Uterine smooth muscle cell (primary cell): ENCODE results near the gene NDUFB10. TPM values are rescaled to one million over a fixed set of nuclear protein-coding genes. Genes with fewer than 3 reads are reported as not detected.

Experiments
- total RNA-seq: library from RNA; depleted of rRNA; stranded (reverse); fragments of >200 nt; gene quantifications from 2 replicates; pipeline ENCODE4 v1.2.3, GENCODE V29; 2014

Gene NDUFB10
- 110 and 149 TPM in 2 replicates for total RNA-seq

GRCh38 chr16:1959269-1960039 is at the start of gene NDUFB10:
NDUFB10 (plus strand) TSS chr16:1959538; CDS start chr16:1959625, 87 bp downstream.

DNA sequence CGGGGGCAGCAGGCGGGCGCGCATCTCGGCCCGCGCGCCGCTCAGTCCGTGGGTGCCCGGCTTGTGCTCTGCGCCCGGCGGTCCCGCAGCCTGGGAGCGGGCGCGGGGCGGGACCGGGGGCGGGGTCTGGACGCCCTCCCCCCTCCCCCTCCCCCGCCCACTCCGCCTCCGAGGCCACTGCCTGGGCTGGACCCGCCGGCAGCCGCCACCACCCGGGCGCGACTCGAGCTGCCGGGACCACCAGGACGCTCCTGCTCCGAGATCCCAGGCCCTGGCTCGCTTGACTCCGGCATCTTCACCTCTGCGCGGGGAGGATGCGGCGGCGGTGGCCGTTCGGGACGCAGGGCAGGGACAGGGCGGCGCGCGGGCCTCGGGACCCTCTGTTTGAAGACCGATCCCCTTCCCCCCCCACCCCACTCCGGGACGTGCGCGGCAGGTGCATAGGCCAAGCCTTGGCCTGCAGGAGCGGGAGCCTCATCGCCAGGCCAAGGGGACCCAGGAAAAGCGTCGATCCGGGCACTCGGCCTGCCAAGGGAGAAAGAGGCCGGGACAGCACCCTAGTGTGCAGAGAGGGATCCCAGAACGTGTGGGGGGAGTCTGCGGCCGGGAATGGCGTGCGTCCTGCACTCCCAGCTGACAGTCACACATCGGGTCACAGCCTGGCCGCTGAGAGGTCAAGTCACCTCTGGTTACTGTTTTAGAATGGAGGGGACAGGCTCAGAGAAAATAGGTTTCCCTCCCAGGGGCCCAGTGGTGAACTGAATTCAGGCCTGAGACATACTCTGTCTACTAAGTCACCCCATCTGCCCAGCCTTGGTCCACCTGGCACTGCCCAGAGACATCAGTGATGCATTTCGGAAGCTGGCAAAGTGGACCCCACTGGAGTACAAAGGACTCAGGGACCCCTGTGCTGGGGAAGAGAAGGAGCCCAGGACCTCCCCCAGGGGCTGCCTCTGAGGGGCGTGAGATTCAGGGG is 40.7 kb upstream of the NDUFB10 start, which contains the start of gene HS3ST6:
Gene HS3ST6 (minus strand): TSS at position 65 of the 976 bp plus-strand sequence. CDS start 92 bp downstream, outside the sequence.

GRCh38 chr16:1942810-1943726 is 16.3 kb upstream of the NDUFB10 start, which contains the start of gene MSRB1:
MSRB1 (minus strand) TSS chr16:1943199; CDS start chr16:1943156, 43 bp downstream.

DNA sequence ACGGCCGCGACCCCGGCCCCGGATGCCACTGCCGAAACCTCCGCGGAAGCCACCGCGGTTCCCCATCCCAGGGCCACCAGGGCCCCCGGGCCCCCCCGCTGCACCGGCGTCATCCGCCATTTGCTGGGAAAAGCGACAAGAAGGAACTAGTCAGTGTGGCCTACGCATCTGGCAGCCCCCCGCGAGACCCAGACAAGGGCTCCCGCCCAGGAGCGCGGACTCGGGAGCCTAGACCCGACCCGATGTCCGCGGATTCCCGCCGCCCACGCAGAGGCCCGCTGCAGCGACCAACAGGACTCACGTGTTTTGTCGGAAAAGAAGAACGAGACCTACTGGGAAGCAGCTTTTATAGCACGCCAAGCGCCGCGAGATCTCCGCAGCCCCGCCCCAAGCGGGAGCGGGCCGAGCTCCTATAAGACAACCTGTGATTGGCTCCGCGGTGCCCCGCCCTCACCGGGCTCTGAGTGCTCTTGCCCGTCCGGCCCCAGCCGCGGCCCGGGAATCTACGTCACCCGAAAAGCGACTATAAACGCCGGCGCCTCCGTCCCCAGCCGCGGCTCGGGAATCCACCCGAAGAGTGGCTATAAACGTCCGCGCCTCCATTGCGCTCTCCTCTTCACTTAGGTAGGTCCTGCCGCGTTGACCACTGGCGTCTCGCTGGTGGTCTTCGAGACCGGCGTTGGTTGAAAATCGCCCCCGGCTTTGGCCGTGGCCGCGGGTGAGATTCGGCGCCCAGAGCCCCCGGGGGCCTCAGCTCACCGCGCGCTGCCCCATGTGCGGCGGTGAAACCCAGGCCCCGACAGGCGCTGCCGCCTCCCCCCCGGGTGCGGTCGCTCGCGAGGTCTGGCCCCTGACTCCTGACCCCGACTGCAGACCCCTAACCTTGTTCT is 5.4 kb downstream of the NDUFB10 start, which contains the start of gene RPS2:
Gene RPS2 (minus strand): TSS at position 321 of the 890 bp plus-strand sequence. CDS start 201 bp downstream, at position 120.

DNA sequence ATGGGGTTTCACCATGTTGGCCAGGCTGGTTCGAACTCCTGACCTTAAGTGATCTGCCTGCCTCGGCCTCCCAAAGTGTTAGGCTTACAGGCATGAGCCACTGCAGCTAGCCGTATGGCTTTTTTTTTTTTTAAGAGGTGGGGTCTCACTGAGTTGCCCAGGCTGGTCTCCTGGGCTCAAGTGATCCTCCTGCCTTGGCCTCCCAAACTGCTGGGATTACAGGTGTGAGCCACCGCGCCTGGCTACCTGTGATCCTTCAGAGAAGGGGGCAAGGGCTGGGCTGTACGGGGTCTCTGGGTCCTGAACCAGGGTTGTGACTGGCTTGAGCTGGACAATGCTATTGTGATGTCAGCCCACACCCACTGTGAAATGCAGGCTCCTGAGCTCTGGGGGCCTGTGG is 7.1 kb downstream of the NDUFB10 start, which contains the start of gene RNF151:
Gene RNF151 (plus strand): TSS at position 397 of the 400 bp plus-strand sequence. CDS start 26 bp downstream, outside the sequence.

GRCh38 chr16:1971796-1972489 is 12.6 kb downstream of the NDUFB10 start, which contains the start of gene TBL3:
TBL3 (plus strand) TSS chr16:1972053; CDS start chr16:1972165, 112 bp downstream.

GRCh38 chr16:1981398-1981836 is 22.1 kb downstream of the NDUFB10 start, which contains the start of gene NOXO1:
NOXO1 (minus strand) TSS chr16:1981469; CDS start chr16:1981179, 290 bp downstream.

GRCh38 chr16:1983544-1984346 is 24.4 kb downstream of the NDUFB10 start, which contains the start of gene GFER:
GFER (plus strand) TSS chr16:1984193; CDS start chr16:1984219, 26 bp downstream.

GRCh38 chr16:1989209-1990100 is 30.1 kb downstream of the NDUFB10 start, which contains the start of gene SYNGR3:
SYNGR3 (plus strand) TSS chr16:1989970; CDS start chr16:1990103, 133 bp downstream.

DNA sequence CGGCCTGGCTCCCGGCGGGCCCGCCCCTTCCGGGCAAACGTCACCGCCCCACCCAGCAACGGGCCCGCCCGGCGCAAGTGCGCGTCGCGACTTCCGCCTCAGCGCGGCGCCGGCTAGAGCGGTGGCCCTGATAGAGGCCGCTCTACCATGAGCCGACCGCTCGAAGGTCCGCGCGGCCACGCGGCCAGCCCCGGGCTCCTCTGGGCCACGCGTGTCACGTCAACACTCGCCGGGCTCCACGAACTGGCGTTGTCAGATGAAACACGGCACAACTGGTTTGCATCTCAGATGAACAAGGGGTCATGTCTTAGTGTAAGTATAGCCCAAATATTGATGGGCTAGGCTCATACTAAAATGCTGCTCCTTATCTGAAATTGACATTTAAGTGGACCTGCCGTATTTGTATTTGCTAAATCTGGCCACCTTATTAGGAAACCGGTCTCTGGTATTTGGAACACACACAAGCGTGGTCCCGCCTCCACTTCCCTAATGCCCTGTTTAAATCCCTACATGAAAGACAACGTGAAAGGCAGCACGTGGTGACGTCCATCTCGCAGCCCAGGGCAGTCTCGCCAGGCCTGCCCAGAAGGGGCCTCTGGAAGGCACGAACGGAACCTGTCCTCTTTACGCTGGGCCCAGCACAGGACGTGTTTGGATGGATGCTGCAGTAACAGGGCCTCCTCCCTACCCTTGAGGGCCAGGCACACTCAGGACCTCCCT is 50.6 kb downstream of the NDUFB10 start, which contains the start of gene ZNF598:
Gene ZNF598 (minus strand): TSS at position 31 of the 720 bp plus-strand sequence.

Other genes starting within 250 kb of the NDUFB10 start
- gene NME3, start 188.0 kb upstream of the NDUFB10 start, total RNA-seq, result 34.6 and 65.0 TPM in 2 replicates
- 11.7 and 16.5 TPM in 2 replicates for gene EME2, start 186.7 kb upstream of the NDUFB10 start, total RNA-seq
- 89.7 and 102 TPM in 2 replicates for gene MRPS34, start 186.4 kb upstream of the NDUFB10 start, total RNA-seq
- 29.0 and 37.5 TPM in 2 replicates for gene SPSB3, start 177.0 kb upstream of the NDUFB10 start, total RNA-seq
- 70.7 and 82.7 TPM in 2 replicates for gene NUBP2, start 176.6 kb upstream of the NDUFB10 start, total RNA-seq
- under 0.01 and 0.50 TPM in 2 replicates for gene IGFALS, start 165.8 kb upstream of the NDUFB10 start, total RNA-seq
- gene HAGH, start 132.7 kb upstream of the NDUFB10 start, total RNA-seq, result 48.1 and 55.1 TPM in 2 replicates
- 66.5 and 87.0 TPM in 2 replicates for gene FAHD1, start 132.3 kb upstream of the NDUFB10 start, total RNA-seq
- 0.22 and 0.50 TPM in 2 replicates for gene MEIOB, start 87.4 kb upstream of the NDUFB10 start, total RNA-seq
- not detected in 2 replicates for gene HS3ST6, start 41.1 kb upstream of the NDUFB10 start, total RNA-seq
- 6.2 and 6.6 TPM in 2 replicates for gene MSRB1, start 16.3 kb upstream of the NDUFB10 start, total RNA-seq
- gene RPL3L, start 4.8 kb upstream of the NDUFB10 start, total RNA-seq, result not detected in 2 replicates
- 1,423 and 2,571 TPM in 2 replicates for gene RPS2, start 5.3 kb downstream of the NDUFB10 start, total RNA-seq
- gene RNF151, start 7.3 kb downstream of the NDUFB10 start, total RNA-seq, result not detected in 2 replicates
- gene TBL3, start 12.5 kb downstream of the NDUFB10 start, total RNA-seq, result 40.7 and 57.5 TPM in 2 replicates
- gene NOXO1, start 21.9 kb downstream of the NDUFB10 start, total RNA-seq, result not detected in 2 replicates
- gene GFER, start 24.7 kb downstream of the NDUFB10 start, total RNA-seq, result 18.5 and 23.0 TPM in 2 replicates
- gene SYNGR3, start 30.4 kb downstream of the NDUFB10 start, total RNA-seq, result 1.4 and 6.1 TPM in 2 replicates
- gene ZNF598, start 50.3 kb downstream of the NDUFB10 start, total RNA-seq, result 20.7 and 22.7 TPM in 2 replicates
- gene NPW, start 60.2 kb downstream of the NDUFB10 start, total RNA-seq, result 0.33 and 0.87 TPM in 2 replicates
- 12.1 and 17.7 TPM in 2 replicates for gene NHERF2, start 67.4 kb downstream of the NDUFB10 start, total RNA-seq
- 29.5 and 31.0 TPM in 2 replicates for gene NTHL1, start 88.3 kb downstream of the NDUFB10 start, total RNA-seq
- gene TSC2, start 88.4 kb downstream of the NDUFB10 start, total RNA-seq, result 50.2 and 59.6 TPM in 2 replicates
- 137 and 254 TPM in 2 replicates for gene PKD1, start 176.4 kb downstream of the NDUFB10 start, total RNA-seq
- gene RAB26, start 189.1 kb downstream of the NDUFB10 start, total RNA-seq, result 1.1 and 1.4 TPM in 2 replicates
- 46.6 and 52.6 TPM in 2 replicates for gene TRAF7, start 196.2 kb downstream of the NDUFB10 start, total RNA-seq
- gene CASKIN1, start 237.1 kb downstream of the NDUFB10 start, total RNA-seq, result 0.12 and 0.33 TPM in 2 replicates
- gene MLST8, start 245.9 kb downstream of the NDUFB10 start, total RNA-seq, result 22.6 and 28.9 TPM in 2 replicates